K562 (cell line): ENCODE data around the gene PPP1R15B. TPM values are rescaled to one million over a fixed set of nuclear protein-coding genes. Genes with fewer than 3 reads are reported as not detected.
A peak's percentile ranks its signal among the peaks of the same experiment; 100 is the strongest.

ENCODE experiments used
- ATAC-seq: fragments of 200-7000 bp; cut with Tn5 transposase; 3 replicates; pipeline ENCODE4 v1.9.1; 2020; ENCODE audit warnings: moderate library complexity
- BruUV-seq: library from RNA; stranded (reverse); fragments of 400-500 nt; replicated peaks from 2 replicates; lab custom pipeline; 2021; lab: Mats Ljungman, UMichigan
- CTCF ChIA-PET: fragments of 300-600 bp; formaldehyde crosslinking; extraction: SDS; loops from one replicate; lab custom pipeline; 2021; ENCODE audit warnings: low intra/inter-chr PET ratio; lab: Yijun Ruan, JAX
- POLR2A ChIA-PET: fragments of 300-600, 350-650 bp; sonication (Branson Sonifier 250); formaldehyde crosslinking; extraction: SDS; loops from one replicate; lab custom pipeline; 2021; ENCODE audit warnings: antibody characterized with exemption, inconsistent platforms; lab: Yijun Ruan, JAX
- DNase-seq, 4 experiments: peaks; one replicate each; pipeline versions ENCODE4 v3.0.0 to v3.0.0-alpha.2; 2011 to 2018; ENCODE audit warnings: low spot score in 3 of 4, mixed read lengths in 3 of 4; ENCODE audit errors: extremely low read depth in 1 of 4
- FAIRE-seq: peaks from 2 replicates; lab custom pipeline; 2011; peaks lifted over from hg19 to GRCh38; lab: Jason Lieb, UNC
- H2AFZ ChIP-seq: 2 replicates; pipeline ENCODE4 v1.6.0; 2011; ENCODE audit warnings: low read depth, low read length, control low read depth, inconsistent platforms
- H3K27ac ChIP-seq: fragments of 200-600 bp; 3 replicates; pipeline ENCODE4 v1.8.0; 2011; ENCODE audit warnings: low read depth, mild to moderate bottlenecking, control low read depth, inconsistent platforms, low read length, moderate library complexity, mixed read lengths; ENCODE audit errors: extremely low read depth
- H3K27me3 ChIP-seq, 2 experiments: fragments of 300-600 bp in 1 of 2; 2 replicates in 1 of 2; 3 replicates in 1 of 2; pipeline versions ENCODE4 v1.6.0 to v1.8.0; 2011; ENCODE audit warnings: inconsistent platforms in 2 of 2, low read length in 2 of 2, mild to moderate bottlenecking in 1 of 2, mixed read lengths in 1 of 2, moderate library complexity in 1 of 2; ENCODE audit not compliant: control insufficient read depth in 2 of 2, insufficient read depth in 2 of 2
- H3K36me3 ChIP-seq: fragments of 300-600 bp; 3 replicates; pipeline ENCODE4 v1.8.0; 2011; ENCODE audit warnings: mild to moderate bottlenecking, low read length, inconsistent platforms; ENCODE audit not compliant: control insufficient read depth, insufficient read depth
- H3K4me1 ChIP-seq, 2 experiments: fragments of 200-600 bp in 1 of 2; replicated peaks in 1 of 2; 2 replicates in 1 of 2; 3 replicates in 1 of 2; pipeline versions ENCODE4 v1.5.1 to v1.8.0; 2011; ENCODE audit warnings: inconsistent platforms in 2 of 2, low read length in 2 of 2, mild to moderate bottlenecking in 1 of 2, mixed read lengths in 1 of 2, moderate library complexity in 1 of 2; ENCODE audit not compliant: control insufficient read depth in 2 of 2, insufficient read depth in 2 of 2
- H3K4me2 ChIP-seq: 2 replicates; pipeline ENCODE4 v1.6.1; 2011; ENCODE audit warnings: low read length, control low read depth, inconsistent platforms, mixed read lengths; ENCODE audit not compliant: insufficient read depth
- H3K4me3 ChIP-seq: fragments of 200-600 bp; sonication (generic), shearing (Covaris generic); 2 replicates; pipeline ENCODE4 v1.5.1; 2016; ENCODE audit warnings: control low read depth, inconsistent platforms
- H3K79me2 ChIP-seq: fragments of 200-600 bp; 3 replicates; pipeline ENCODE4 v1.8.0; 2011; ENCODE audit warnings: low read length, inconsistent platforms; ENCODE audit not compliant: control insufficient read depth, insufficient read depth
- H3K9ac ChIP-seq, 2 experiments: 2 replicates each; pipeline versions ENCODE4 v1.6.0 to v1.6.1; 2011; ENCODE audit warnings: low read depth in 2 of 2, low read length in 2 of 2, control low read depth in 1 of 2, inconsistent platforms in 1 of 2, mild to moderate bottlenecking in 1 of 2, mixed read lengths in 1 of 2; ENCODE audit not compliant: insufficient read depth in 1 of 2
- H3K9me1 ChIP-seq: one replicate; pipeline ENCODE4 v1.6.0; 2011; ENCODE audit warnings: inconsistent platforms, mild to moderate bottlenecking, low read length, moderate library complexity; ENCODE audit not compliant: control insufficient read depth, insufficient read depth
- H3K9me3 ChIP-seq: replicated peaks from 2 replicates; pipeline ENCODE4 v1.5.1; 2011; ENCODE audit warnings: low read depth, low read length, inconsistent platforms; ENCODE audit not compliant: control insufficient read depth, insufficient read depth
- H4K20me1 ChIP-seq: replicated peaks from 2 replicates; pipeline ENCODE4 v1.6.1; 2011; ENCODE audit warnings: low read length, inconsistent platforms, mixed read lengths; ENCODE audit not compliant: control insufficient read depth, insufficient read depth
- ARID1B ChIP-seq: fragments of 450-650 bp; IDR thresholded peaks from 2 replicates; pipeline ENCODE4 v1.6.1; 2016; ENCODE audit warnings: antibody characterized with exemption, mild to moderate bottlenecking, inconsistent platforms
- BCOR ChIP-seq: fragments of 450-650 bp; IDR thresholded peaks from 2 replicates; pipeline ENCODE4 v1.6.1; 2016
- CBFA2T2 ChIP-seq: fragments of 450-650 bp; conservative IDR thresholded peaks from 2 replicates; pipeline ENCODE4 v1.6.1; 2017; ENCODE audit warnings: mild to moderate bottlenecking
- CBFA2T3 ChIP-seq: fragments of 450-650 bp; IDR thresholded peaks from 2 replicates; pipeline ENCODE4 v1.6.1; 2017
- CTBP1 ChIP-seq: fragments of 450-650 bp; IDR thresholded peaks from 2 replicates; pipeline ENCODE4 v1.6.1; 2016; ENCODE audit warnings: borderline replicate concordance
- DPF2 ChIP-seq: fragments of 450-650 bp; IDR thresholded peaks from 2 replicates; pipeline ENCODE4 v1.6.1; 2016
- FUS ChIP-seq: fragments of 200-400 bp; formaldehyde crosslinking; optimal IDR thresholded peaks from 2 replicates; pipeline ENCODE3; 2017; ENCODE audit warnings: low read depth, low read length
- KAT7 ChIP-seq: sonication (generic); formaldehyde crosslinking; IDR thresholded peaks from 2 replicates; pipeline ENCODE4 v1.8.0; 2022; ENCODE audit warnings: missing genetic modification reagents, mild to moderate bottlenecking, borderline replicate concordance
- KDM1A ChIP-seq, 2 experiments: fragments of 450-650 bp; IDR thresholded peaks; 2 replicates each; pipeline ENCODE4 v1.6.1; 2016; ENCODE audit warnings: mild to moderate bottlenecking in 2 of 2
- PHF21A ChIP-seq: fragments of 450-650 bp; IDR thresholded peaks from 2 replicates; pipeline ENCODE4 v1.6.1; 2017; ENCODE audit warnings: low read depth, borderline replicate concordance
- SMARCA4 ChIP-seq: fragments of 450-650 bp; IDR thresholded peaks from 2 replicates; pipeline ENCODE4 v1.6.1; 2016
- TAL1 ChIP-seq: fragments of 450-650 bp; IDR thresholded peaks from 2 replicates; pipeline ENCODE4 v1.6.1; 2016; ENCODE audit warnings: mild to moderate bottlenecking
- TCF3 ChIP-seq: sonication (generic); formaldehyde crosslinking; IDR thresholded peaks from 2 replicates; pipeline ENCODE4 v1.4.0; 2020; ENCODE audit warnings: mild to moderate bottlenecking, missing genetic modification reagents
- WGBS: fragments of 100-300 bp; shearing (Covaris generic); methylation state at CpG from one replicate; pipeline ENCODE4 v1.1.6; 2016; ENCODE audit warnings: low coverage, mixed read lengths; ENCODE audit not compliant: insufficient coverage; ENCODE audit errors: missing lambda C conversion rate; 5-methylcytosine and 5-hydroxymethylcytosine counted together
- in situ Hi-C: fragments of 300-500 bp; cut with MboI; formaldehyde crosslinking; loops from 4 replicates; pipeline ENCODE4 v1.15.0; 2018; ENCODE audit warnings: inconsistent platforms, mixed read lengths
- intact Hi-C: fragments of 100-400 bp; cut with micrococcal nuclease; formaldehyde crosslinking; loops from 2 replicates; pipeline ENCODE4 v1.14.2; 2022
- polyA plus RNA-seq, 8 experiments: library from polyadenylated mRNA; depleted of rRNA in 4 of 8; stranded (reverse) in 5 of 8; unstranded in 3 of 8; fragments of >200 nt; fragmentation: Nextera tagmentation in 2 of 8; fragmentation: Illumina TruSeq in 1 of 8; extraction: Ambion mirVana in 2 of 8; extraction: Trizol in 1 of 8; gene quantifications; 2 replicates each; pipeline versions ENCODE4 v1.2.1 to v1.2.3, GENCODE V29; 2011 to 2014; ENCODE audit warnings: inconsistent platforms in 1 of 8, missing spikeins in 1 of 8
- total RNA-seq, 7 experiments: library from RNA; depleted of rRNA in 6 of 7; stranded (reverse); fragments of >200 nt in 6 of 7; fragmentation: Illumina TruSeq in 2 of 7; extraction: Trizol in 2 of 7; gene quantifications; 2 replicates each; pipeline versions ENCODE4 v1.2.1 to v1.2.3, GENCODE V29; 2011 to 2021; ENCODE audit warnings: low replicate concordance in 1 of 7
- TF ChIP-seq, protein P1 (sequence below), 2 experiments: fragments of 450-650 bp; IDR thresholded peaks; 2 replicates each; pipeline ENCODE4 v1.6.1; 2018; ENCODE audit warnings: mild to moderate bottlenecking in 2 of 2, low read depth in 1 of 2; ENCODE audit not compliant: partially characterized antibody in 2 of 2
- TF ChIP-seq, protein P2 (sequence below): fragments of 250-450 bp; sonication (Bioruptor Pico); IDR thresholded peaks from 2 replicates; pipeline ENCODE4 v1.4.0; 2020; ENCODE audit warnings: mild to moderate bottlenecking, moderate library complexity

PPP1R15B gene
- total and polyA plus RNA-seq, 9 of the 15 experiments (the other 6 are each of a cell fraction or from before 2014, with no cell fraction given), result 17.0 to 48.1 (median 30.8) TPM

DNA sequence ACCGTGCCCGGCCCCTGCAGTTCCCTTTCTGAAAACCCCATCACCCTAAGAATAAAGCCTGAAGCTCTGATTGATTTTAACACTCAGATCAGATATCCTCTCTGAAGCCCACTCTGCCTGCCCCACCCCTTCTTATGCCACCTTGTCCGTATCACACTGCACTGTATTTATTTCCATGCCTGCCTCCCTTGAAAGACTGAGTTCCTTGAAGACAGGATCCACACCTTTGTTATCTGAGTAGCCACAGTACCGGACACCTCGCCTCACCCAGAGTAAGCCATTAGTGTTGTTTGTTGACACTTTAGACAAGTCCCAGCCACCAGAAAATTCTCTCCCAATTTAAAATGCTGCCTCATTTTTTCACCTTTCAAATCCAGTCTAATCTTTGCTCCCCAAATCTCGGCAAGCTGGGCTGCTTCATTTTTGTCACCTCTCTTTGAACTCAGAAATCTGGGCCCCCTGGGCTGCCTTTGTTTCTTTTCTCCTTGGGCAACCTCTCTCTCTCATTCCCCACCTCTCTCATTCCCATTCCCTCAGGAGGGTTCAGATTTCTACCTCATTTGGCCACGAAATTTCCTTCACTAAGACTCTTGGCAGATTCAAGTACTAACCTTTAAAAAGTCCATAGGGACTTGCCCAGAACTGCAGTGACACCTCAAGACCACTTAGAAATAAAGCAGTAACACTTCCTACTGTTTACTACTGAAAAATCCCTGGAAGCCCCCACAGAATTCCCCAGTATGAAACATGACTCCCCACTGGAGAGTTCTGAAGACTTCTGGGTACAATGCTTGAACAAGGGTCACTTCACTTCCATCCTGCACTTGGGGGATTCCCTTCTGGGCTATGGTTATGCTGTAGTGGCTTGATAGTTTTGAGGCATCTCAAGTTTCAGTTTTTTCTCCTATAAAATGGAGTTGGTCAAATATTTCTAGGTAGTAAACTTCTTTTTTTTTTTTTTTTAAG is 8.7 kb upstream of the PPP1R15B start:
- H3K27me3 ChIP-seq, result no peaks in the 10 kb centered on the region
- in situ Hi-C loops, result no loop called here
- H3K4me1 ChIP-seq, result peaks cover 34 to 42% of the 10 kb centered on the region in 2 experiments
- CTCF ChIA-PET, result no interaction called here
- POLR2A ChIA-PET, result interaction anchor here (0.9 to 2.0 kb wide), 3 partner anchors 9 to 22 kb away, joined by 3 to 5 read pairs (median 4); no protein-coding TSS in a partner anchor
- H3K79me2 ChIP-seq, result no peaks in the 10 kb centered on the region
- no peak overlapping the region for H3K4me3 ChIP-seq
- no TSS peak for BruUV-seq
- H3K9me3 ChIP-seq, result no peaks in the 10 kb centered on the region
- 4% methylated on average over 7 of the region's 7 CpGs for WGBS
- peak in 2 of 4 experiments; percentile 48 to 58 for DNase-seq
- no peak overlapping the region for H3K4me2 ChIP-seq
- 0 out of 2 replicates have a peak, but pooled peaks cover 3% of the 10 kb centered on the region for H4K20me1 ChIP-seq
- no peak overlapping the region for H3K27ac ChIP-seq
- FAIRE-seq, result peak; percentile 51
- ATAC-seq, result peak; percentile 60
- intact Hi-C loops, result no loop called here
- H2AFZ ChIP-seq, result no peak overlapping the region
- H3K9me1 ChIP-seq, result no peaks in the 10 kb centered on the region
- H3K9ac ChIP-seq, result no peak overlapping the region
- H3K36me3 ChIP-seq, result no peaks in the 10 kb centered on the region
- TF ChIP-seq PHF21A (0 out of 2 replicates have a peak, but pooled peaks have one; percentile 7), KAT7 (CRISPR knock-in tag) (no peak), CBFA2T3 (peak; percentile 64), BCOR (peak; percentile 17; the same call in 1 of the 2 replicates), TAL1 (peak; percentile 33; the same call in 1 of the 2 replicates), FUS (no peak), SMARCA4 (peak; percentile 31; the same call in 1 of the 2 replicates), DPF2 (peak; percentile 21; the same call in 1 of the 2 replicates), CTBP1 (peak; percentile 49; the same call in 1 of the 2 replicates), TCF3 (CRISPR knock-in tag) (peak; percentile 48), KDM1A (IDR thresholded peaks at IDR 0.05) (peak; percentile 61 to 75; a peak in 2 of 4 replicates), ARID1B (peak; percentile 66), CBFA2T2 (0 out of 2 replicates have a peak, but pooled peaks have one; percentile 4)
- TF ChIP-seq, protein P1, sequence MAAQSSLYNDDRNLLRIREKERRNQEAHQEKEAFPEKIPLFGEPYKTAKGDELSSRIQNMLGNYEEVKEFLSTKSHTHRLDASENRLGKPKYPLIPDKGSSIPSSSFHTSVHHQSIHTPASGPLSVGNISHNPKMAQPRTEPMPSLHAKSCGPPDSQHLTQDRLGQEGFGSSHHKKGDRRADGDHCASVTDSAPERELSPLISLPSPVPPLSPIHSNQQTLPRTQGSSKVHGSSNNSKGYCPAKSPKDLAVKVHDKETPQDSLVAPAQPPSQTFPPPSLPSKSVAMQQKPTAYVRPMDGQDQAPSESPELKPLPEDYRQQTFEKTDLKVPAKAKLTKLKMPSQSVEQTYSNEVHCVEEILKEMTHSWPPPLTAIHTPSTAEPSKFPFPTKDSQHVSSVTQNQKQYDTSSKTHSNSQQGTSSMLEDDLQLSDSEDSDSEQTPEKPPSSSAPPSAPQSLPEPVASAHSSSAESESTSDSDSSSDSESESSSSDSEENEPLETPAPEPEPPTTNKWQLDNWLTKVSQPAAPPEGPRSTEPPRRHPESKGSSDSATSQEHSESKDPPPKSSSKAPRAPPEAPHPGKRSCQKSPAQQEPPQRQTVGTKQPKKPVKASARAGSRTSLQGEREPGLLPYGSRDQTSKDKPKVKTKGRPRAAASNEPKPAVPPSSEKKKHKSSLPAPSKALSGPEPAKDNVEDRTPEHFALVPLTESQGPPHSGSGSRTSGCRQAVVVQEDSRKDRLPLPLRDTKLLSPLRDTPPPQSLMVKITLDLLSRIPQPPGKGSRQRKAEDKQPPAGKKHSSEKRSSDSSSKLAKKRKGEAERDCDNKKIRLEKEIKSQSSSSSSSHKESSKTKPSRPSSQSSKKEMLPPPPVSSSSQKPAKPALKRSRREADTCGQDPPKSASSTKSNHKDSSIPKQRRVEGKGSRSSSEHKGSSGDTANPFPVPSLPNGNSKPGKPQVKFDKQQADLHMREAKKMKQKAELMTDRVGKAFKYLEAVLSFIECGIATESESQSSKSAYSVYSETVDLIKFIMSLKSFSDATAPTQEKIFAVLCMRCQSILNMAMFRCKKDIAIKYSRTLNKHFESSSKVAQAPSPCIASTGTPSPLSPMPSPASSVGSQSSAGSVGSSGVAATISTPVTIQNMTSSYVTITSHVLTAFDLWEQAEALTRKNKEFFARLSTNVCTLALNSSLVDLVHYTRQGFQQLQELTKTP (IDR thresholded peaks at IDR 0.05; ENCODE audit: low read depth in 1 of 2, partially characterized antibody in 2 of 2), result peak in 1 of 2 experiments; percentile 18
- TF ChIP-seq, protein P2, sequence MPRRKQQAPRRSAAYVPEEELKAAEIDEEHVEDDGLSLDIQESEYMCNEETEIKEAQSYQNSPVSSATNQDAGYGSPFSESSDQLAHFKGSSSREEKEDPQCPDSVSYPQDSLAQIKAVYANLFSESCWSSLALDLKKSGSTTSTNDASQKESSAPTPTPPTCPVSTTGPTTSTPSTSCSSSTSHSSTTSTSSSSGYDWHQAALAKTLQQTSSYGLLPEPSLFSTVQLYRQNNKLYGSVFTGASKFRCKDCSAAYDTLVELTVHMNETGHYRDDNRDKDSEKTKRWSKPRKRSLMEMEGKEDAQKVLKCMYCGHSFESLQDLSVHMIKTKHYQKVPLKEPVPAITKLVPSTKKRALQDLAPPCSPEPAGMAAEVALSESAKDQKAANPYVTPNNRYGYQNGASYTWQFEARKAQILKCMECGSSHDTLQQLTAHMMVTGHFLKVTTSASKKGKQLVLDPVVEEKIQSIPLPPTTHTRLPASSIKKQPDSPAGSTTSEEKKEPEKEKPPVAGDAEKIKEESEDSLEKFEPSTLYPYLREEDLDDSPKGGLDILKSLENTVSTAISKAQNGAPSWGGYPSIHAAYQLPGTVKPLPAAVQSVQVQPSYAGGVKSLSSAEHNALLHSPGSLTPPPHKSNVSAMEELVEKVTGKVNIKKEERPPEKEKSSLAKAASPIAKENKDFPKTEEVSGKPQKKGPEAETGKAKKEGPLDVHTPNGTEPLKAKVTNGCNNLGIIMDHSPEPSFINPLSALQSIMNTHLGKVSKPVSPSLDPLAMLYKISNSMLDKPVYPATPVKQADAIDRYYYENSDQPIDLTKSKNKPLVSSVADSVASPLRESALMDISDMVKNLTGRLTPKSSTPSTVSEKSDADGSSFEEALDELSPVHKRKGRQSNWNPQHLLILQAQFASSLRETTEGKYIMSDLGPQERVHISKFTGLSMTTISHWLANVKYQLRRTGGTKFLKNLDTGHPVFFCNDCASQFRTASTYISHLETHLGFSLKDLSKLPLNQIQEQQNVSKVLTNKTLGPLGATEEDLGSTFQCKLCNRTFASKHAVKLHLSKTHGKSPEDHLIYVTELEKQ, result no peak
